ENCODE results near the gene SLC25A33. TPM values are rescaled to one million over a fixed set of nuclear protein-coding genes. Genes with fewer than 3 reads are reported as not detected.

Gene SLC25A33
- total and polyA plus RNA-seq, 4 experiments from 2014 or later = 2.5 to 5.4 (median 3.6) TPM

DNA sequence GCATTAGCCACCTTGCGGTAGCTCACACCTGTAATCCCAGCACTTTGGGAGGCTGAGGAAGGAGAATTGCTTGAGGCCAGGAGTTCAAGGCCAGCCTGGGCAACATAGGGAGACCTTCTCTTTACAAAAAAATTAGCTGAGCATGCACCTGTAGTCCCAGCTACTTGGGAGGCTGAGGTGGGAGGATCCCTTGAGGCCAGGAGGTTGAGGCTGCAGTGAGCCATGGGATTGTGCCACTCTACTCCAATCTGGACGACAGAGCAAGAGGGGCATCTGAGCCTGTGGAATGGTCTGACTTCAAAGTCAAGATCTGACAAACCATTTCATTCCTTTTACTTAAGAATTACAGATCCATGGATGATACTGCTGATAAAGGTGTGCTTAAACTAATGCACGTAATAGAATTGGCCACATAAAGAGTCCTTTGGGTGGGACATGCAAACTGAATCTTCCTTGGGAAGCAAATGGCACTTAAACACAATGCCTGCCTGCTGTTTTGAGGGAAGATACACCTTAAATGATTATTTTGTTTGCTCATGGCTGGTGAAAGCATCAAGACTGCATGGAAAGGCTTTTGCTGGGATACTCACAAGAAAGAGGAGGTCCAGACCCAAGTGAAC, 47.0 kb downstream of the SLC25A33 start:
- peaks cover 23% of the 10 kb centered on the region for H3K4me1 ChIP-seq (ENCODE audit: insufficient read depth, low read length)
- H3K27ac ChIP-seq (ENCODE audit: low read depth, low read length) = no peak overlapping the region
- H3K4me3 ChIP-seq (ENCODE audit: low read length in 2 of 2) = no peak overlapping the region
- intact Hi-C loops (cut with micrococcal nuclease) = loop anchor here (5.0 kb wide), 1 partner anchor 446 kb away; the partner anchor contains the start of gene UBE4B
- H3K36me3 Mint-ChIP-seq = peaks cover 4 to 6% of the 10 kb centered on the region in 2 donors
- POLR2A ChIA-PET (ENCODE audit: partially characterized antibody) = no interaction called here
- no peaks in the 10 kb centered on the region for H3K27me3 Mint-ChIP-seq
- peaks cover 11 to 28% (median 17%) of the 10 kb centered on the region in 4 donors for H3K4me1 Mint-ChIP-seq
- no peaks in the 10 kb centered on the region for H3K36me3 ChIP-seq (ENCODE audit: insufficient read depth, low read length)
- H3K27ac Mint-ChIP-seq = peak overlapping the region in 1 of 7 donors; percentile 22
- H3K9me3 ChIP-seq (ENCODE audit: control insufficient read depth in 1 of 2, low read length in 2 of 2) = no peaks in the 10 kb centered on the region
- H3K27me3 ChIP-seq (ENCODE audit: insufficient read depth, low read length) = no peaks in the 10 kb centered on the region
- CTCF ChIA-PET (ENCODE audit: partially characterized antibody) = interaction anchor here (0.7 kb wide), 1 partner anchor 117 kb away, joined by 4 read pairs; no protein-coding TSS in a partner anchor
- no peak for DNase-seq
- H3K4me3 Mint-ChIP-seq = no peak overlapping the region
- no peaks in the 10 kb centered on the region for H3K9me3 Mint-ChIP-seq

- H3K9me3 Mint-ChIP-seq = no peaks in the 10 kb centered on the region
- DNase-seq = peak; percentile 88 to 95 (median 94)
- peaks cover 39% of the 10 kb centered on the region for H3K4me1 ChIP-seq (ENCODE audit: insufficient read depth, low read length)
- no peaks in the 10 kb centered on the region for H3K36me3 ChIP-seq (ENCODE audit: insufficient read depth, low read length)
- H3K4me1 Mint-ChIP-seq = peaks cover 14 to 47% (median 25%) of the 10 kb centered on the region in 4 donors
- H3K36me3 Mint-ChIP-seq = no peaks in the 10 kb centered on the region
- peak within 1 kb of the TSS; percentile 47 for H3K27ac ChIP-seq (ENCODE audit: low read depth, low read length)
- ChIA-PET CTCF (ENCODE audit: partially characterized antibody) (interaction anchor here (1.0 to 1.9 kb wide), 4 partner anchors 17 to 94 kb away, joined by 3 to 7 read pairs (median 3); no protein-coding TSS in a partner anchor), POLR2A (ENCODE audit: partially characterized antibody) (interaction anchor here (0.8 kb wide), 1 partner anchor 841 kb away, joined by 3 read pairs; no protein-coding TSS in a partner anchor)
- intact Hi-C loops (cut with micrococcal nuclease) = loop anchor here (1.0 to 5.0 kb wide), 4 partner anchors 41 to 444 kb away; partner anchors contain the start of genes CLSTN1, SLC25A33 and UBE4B
- H3K4me3 ChIP-seq (ENCODE audit: low read length in 2 of 2) = peak within 1 kb of the TSS in 1 of 2 donors; percentile 57
- no peaks in the 10 kb centered on the region for H3K27me3 Mint-ChIP-seq
- no peaks in the 10 kb centered on the region for H3K27me3 ChIP-seq (ENCODE audit: insufficient read depth, low read length)
- H3K9me3 ChIP-seq (ENCODE audit: control insufficient read depth in 1 of 2, low read length in 2 of 2) = no peaks in the 10 kb centered on the region
- H3K27ac Mint-ChIP-seq = peak within 1 kb of the TSS; percentile 73 to 87 (median 82)
- H3K4me3 Mint-ChIP-seq = peak within 1 kb of the TSS; percentile 84 to 91 (median 86)
These were observed 49.4 kb downstream of the SLC25A33 start, which contains the start of gene TMEM201 for GRCh38 chr1:9588551-9589143. Gene TMEM201 (plus strand): TSS chr1:9588911. CDS start chr1:9588931, 20 bp downstream.

- Mint-ChIP-seq H3K27me3 (no peaks in the 10 kb centered on the region), H3K9me3 (no peaks in the 10 kb centered on the region), H3K27ac (peak overlapping the region in 6 of 7 donors; percentile 60 to 83 (median 81)), H3K4me3 (peak overlapping the region; percentile 84 to 91 (median 86)), H3K36me3 (no peaks in the 10 kb centered on the region), H3K4me1 (peaks cover 14 to 48% (median 25%) of the 10 kb centered on the region in 4 donors)
- Histone ChIP-seq H3K4me1 (ENCODE audit: insufficient read depth, low read length) (peaks cover 42% of the 10 kb centered on the region), H3K36me3 (ENCODE audit: insufficient read depth, low read length) (no peaks in the 10 kb centered on the region), H3K27me3 (ENCODE audit: insufficient read depth, low read length) (no peaks in the 10 kb centered on the region), H3K4me3 (ENCODE audit: low read length in 2 of 2) (peak overlapping the region in 1 of 2 donors; percentile 57), H3K27ac (ENCODE audit: low read depth, low read length) (peak overlapping the region; percentile 47), H3K9me3 (ENCODE audit: control insufficient read depth in 1 of 2, low read length in 2 of 2) (no peaks in the 10 kb centered on the region)
- peak; percentile 29 to 55 (median 42) for DNase-seq
- POLR2A ChIA-PET (ENCODE audit: partially characterized antibody) = interaction anchor here (0.7 to 1.1 kb wide), 6 partner anchors 11 to 322 kb away, joined by 3 to 4 read pairs (median 3); no protein-coding TSS in a partner anchor
- CTCF ChIA-PET (ENCODE audit: partially characterized antibody) = interaction anchor here (1.0 to 1.9 kb wide), 5 partner anchors 10 to 195 kb away, joined by 3 to 7 read pairs (median 3); no protein-coding TSS in a partner anchor
- intact Hi-C loops (cut with micrococcal nuclease) = loop anchor here (5.0 kb wide), 1 partner anchor 443 kb away; the partner anchor contains the start of gene UBE4B
These were observed 50.0 kb downstream of the SLC25A33 start for GRCh38 chr1:9589144-9589718.

DNA sequence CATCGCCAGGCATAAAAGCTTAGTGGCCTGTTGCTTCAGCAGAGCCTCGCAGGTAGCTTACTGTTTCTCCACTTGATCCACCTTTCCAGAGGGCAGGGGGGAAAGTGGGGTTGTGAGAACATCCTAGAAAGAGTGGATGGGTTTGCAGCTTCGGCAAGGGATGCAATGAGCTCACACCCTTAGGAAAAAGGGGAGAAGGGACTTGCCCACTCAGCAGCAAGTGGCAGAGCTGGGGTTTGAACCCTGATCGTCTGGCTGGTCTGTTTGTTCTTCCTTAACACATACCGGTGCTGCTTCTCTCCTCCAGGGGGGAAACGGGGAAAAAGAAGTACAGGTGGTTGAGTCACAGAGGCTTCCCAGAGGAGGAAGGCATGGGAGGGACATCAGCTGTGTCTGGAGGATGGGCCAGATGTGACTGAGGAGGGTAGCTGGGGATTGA, 50.5 kb downstream of the SLC25A33 start:
- DNase-seq = no peak

GRCh38 chr1:9590201-9590600, 50.9 kb downstream of the SLC25A33 start:
- CTCF ChIA-PET (ENCODE audit: partially characterized antibody) = interaction anchor here (1.0 to 1.9 kb wide), 6 partner anchors 11 to 194 kb away, joined by 3 to 7 read pairs (median 4); no protein-coding TSS in a partner anchor
- Mint-ChIP-seq H3K36me3 (no peaks in the 10 kb centered on the region), H3K27ac (peak overlapping the region in 2 of 7 donors; percentile 70 to 81), H3K27me3 (no peaks in the 10 kb centered on the region), H3K4me3 (peak overlapping the region; percentile 84 to 91 (median 86)), H3K9me3 (no peaks in the 10 kb centered on the region), H3K4me1 (peaks cover 14 to 48% (median 26%) of the 10 kb centered on the region in 4 donors)
- Histone ChIP-seq H3K27ac (ENCODE audit: low read depth, low read length) (no peak overlapping the region), H3K27me3 (ENCODE audit: insufficient read depth, low read length) (no peaks in the 10 kb centered on the region), H3K4me1 (ENCODE audit: insufficient read depth, low read length) (peaks cover 42% of the 10 kb centered on the region), H3K36me3 (ENCODE audit: insufficient read depth, low read length) (no peaks in the 10 kb centered on the region), H3K9me3 (ENCODE audit: control insufficient read depth in 1 of 2, low read length in 2 of 2) (no peaks in the 10 kb centered on the region), H3K4me3 (ENCODE audit: low read length in 2 of 2) (no peak overlapping the region)
- DNase-seq = peak in 1 of 5 donors; percentile 32
- POLR2A ChIA-PET (ENCODE audit: partially characterized antibody) = interaction anchor here (0.6 to 1.1 kb wide), 6 partner anchors 25 to 321 kb away, joined by 3 to 4 read pairs (median 3); no protein-coding TSS in a partner anchor
- intact Hi-C loops (cut with micrococcal nuclease) = no loop called here

More for the DNA sequence above, 50.5 kb downstream of the SLC25A33 start:
- Mint-ChIP-seq H3K9me3 (no peaks in the 10 kb centered on the region), H3K27me3 (no peaks in the 10 kb centered on the region), H3K4me3 (peak overlapping the region; percentile 84 to 91 (median 86)), H3K36me3 (no peaks in the 10 kb centered on the region), H3K4me1 (peaks cover 14 to 48% (median 26%) of the 10 kb centered on the region in 4 donors), H3K27ac (peak overlapping the region in 6 of 7 donors; percentile 60 to 87 (median 77))
- intact Hi-C loops (cut with micrococcal nuclease) = loop anchor here (5.0 kb wide), 1 partner anchor 443 kb away; the partner anchor contains the start of gene UBE4B
- POLR2A ChIA-PET (ENCODE audit: partially characterized antibody) = interaction anchor here (0.7 to 1.1 kb wide), 6 partner anchors 10 to 321 kb away, joined by 3 to 4 read pairs (median 3); no protein-coding TSS in a partner anchor
- Histone ChIP-seq H3K27me3 (ENCODE audit: insufficient read depth, low read length) (no peaks in the 10 kb centered on the region), H3K27ac (ENCODE audit: low read depth, low read length) (peak overlapping the region; percentile 47), H3K36me3 (ENCODE audit: insufficient read depth, low read length) (no peaks in the 10 kb centered on the region), H3K9me3 (ENCODE audit: control insufficient read depth in 1 of 2, low read length in 2 of 2) (no peaks in the 10 kb centered on the region), H3K4me3 (ENCODE audit: low read length in 2 of 2) (peak overlapping the region in 1 of 2 donors; percentile 57), H3K4me1 (ENCODE audit: insufficient read depth, low read length) (peaks cover 42% of the 10 kb centered on the region)
- CTCF ChIA-PET (ENCODE audit: partially characterized antibody) = interaction anchor here (1.0 to 1.9 kb wide), 6 partner anchors 11 to 195 kb away, joined by 3 to 7 read pairs (median 4); no protein-coding TSS in a partner anchor

DNA sequence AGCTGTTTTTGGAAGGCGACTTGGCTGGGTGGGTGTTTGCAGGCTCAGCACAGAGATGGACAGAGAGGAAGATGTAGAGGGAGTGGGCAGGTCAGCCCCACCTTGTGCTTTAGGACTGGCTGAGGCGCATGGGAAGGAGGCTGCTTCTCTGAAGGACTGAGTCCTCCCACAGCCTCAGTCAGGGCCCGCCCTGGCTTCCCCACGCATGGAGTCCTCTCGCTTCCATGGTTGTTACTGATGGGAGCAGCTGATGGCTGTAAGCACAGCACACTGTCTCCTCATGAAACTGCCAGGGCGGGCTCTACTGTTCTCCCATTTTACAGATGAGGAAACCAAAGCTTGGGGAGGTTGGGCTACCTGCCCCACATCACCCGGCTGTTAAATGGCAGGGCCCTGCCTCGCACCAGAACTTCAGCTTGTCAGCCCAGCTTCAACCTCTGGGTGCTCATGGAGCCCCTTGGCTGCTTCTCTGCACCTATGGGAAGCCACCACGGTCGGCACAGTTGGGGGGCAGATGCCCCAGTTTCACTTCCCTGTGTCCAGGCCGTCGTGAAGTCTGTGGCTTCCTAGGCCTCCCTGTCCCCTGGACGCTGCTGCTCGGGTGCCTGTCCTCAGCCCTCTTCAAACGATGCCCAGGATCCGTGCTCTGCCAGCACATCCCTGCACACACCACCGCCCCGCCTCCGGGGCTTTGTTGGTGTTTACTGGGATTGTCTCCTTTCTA, 51.8 kb downstream of the SLC25A33 start:
- POLR2A ChIA-PET (ENCODE audit: partially characterized antibody) = no interaction called here
- H3K27ac ChIP-seq (ENCODE audit: low read depth, low read length) = no peak overlapping the region

More for the DNA sequence above, 51.8 kb downstream of the SLC25A33 start:
- CTCF ChIA-PET (ENCODE audit: partially characterized antibody) = interaction anchor here (1.6 kb wide), 1 partner anchor 193 kb away, joined by 7 read pairs; no protein-coding TSS in a partner anchor
- DNase-seq = peak in 1 of 5 donors; percentile 37
- Mint-ChIP-seq H3K36me3 (no peaks in the 10 kb centered on the region), H3K9me3 (no peaks in the 10 kb centered on the region), H3K4me3 (peak overlapping the region in 5 of 8 donors; percentile 5 to 88 (median 60)), H3K27me3 (no peaks in the 10 kb centered on the region), H3K4me1 (peaks cover 14 to 48% (median 28%) of the 10 kb centered on the region in 4 donors), H3K27ac (peak overlapping the region in 5 of 7 donors; percentile 18 to 81 (median 65))
- Histone ChIP-seq H3K27me3 (ENCODE audit: insufficient read depth, low read length) (no peaks in the 10 kb centered on the region), H3K4me1 (ENCODE audit: insufficient read depth, low read length) (peaks cover 42% of the 10 kb centered on the region), H3K4me3 (ENCODE audit: low read length in 2 of 2) (no peak overlapping the region), H3K36me3 (ENCODE audit: insufficient read depth, low read length) (no peaks in the 10 kb centered on the region), H3K9me3 (ENCODE audit: control insufficient read depth in 1 of 2, low read length in 2 of 2) (no peaks in the 10 kb centered on the region)
- intact Hi-C loops (cut with micrococcal nuclease) = no loop called here
